H9 (cell line): Measurements from ENCODE around the gene MAP1B. TPM values are rescaled to one million over a fixed set of nuclear protein-coding genes. Genes with fewer than 3 reads are reported as not detected.

Experiments
- DNase-seq: peaks from one replicate; pipeline ENCODE4 v3.0.0-alpha.2; 2017
- H2AFZ ChIP-seq: one replicate; pipeline ENCODE4 v1.6.1; 2013; ENCODE audit warnings: mild to moderate bottlenecking, low read length, control low read depth, moderate library complexity
- H2AK5ac ChIP-seq: 2 replicates; pipeline ENCODE4 v1.6.1; 2013; ENCODE audit warnings: low read length, control low read depth, mixed read lengths; ENCODE audit not compliant: insufficient read length
- H2BK120ac ChIP-seq: one replicate; pipeline ENCODE4 v1.6.1; 2013; ENCODE audit warnings: low read depth, mild to moderate bottlenecking, low read length, control low read depth, inconsistent platforms; ENCODE audit not compliant: poor library complexity, severe bottlenecking
- H2BK12ac ChIP-seq: 2 replicates; pipeline ENCODE4 v1.6.1; 2013; ENCODE audit warnings: low read length, control low read depth, mixed read lengths, low read depth; ENCODE audit not compliant: insufficient read length
- H2BK15ac ChIP-seq: 2 replicates; pipeline ENCODE4 v1.6.1; 2013; ENCODE audit warnings: low read depth, low read length, control low read depth
- H2BK20ac ChIP-seq: one replicate; pipeline ENCODE4 v1.6.1; 2013; ENCODE audit warnings: low read depth, mild to moderate bottlenecking, low read length, control low read depth, inconsistent platforms; ENCODE audit not compliant: poor library complexity, severe bottlenecking
- H2BK5ac ChIP-seq: 2 replicates; pipeline ENCODE4 v1.6.1; 2013; ENCODE audit warnings: low read length, control low read depth, mixed read lengths; ENCODE audit not compliant: insufficient read length
- H3K14ac ChIP-seq: 2 replicates; pipeline ENCODE4 v1.6.1; 2013; ENCODE audit warnings: low read length, control low read depth; ENCODE audit not compliant: insufficient read depth
- H3K18ac ChIP-seq: 2 replicates; pipeline ENCODE4 v1.6.1; 2013; ENCODE audit warnings: low read depth, mild to moderate bottlenecking, mixed read lengths, low read length, control low read depth; ENCODE audit not compliant: insufficient read length
- H3K23ac ChIP-seq: 2 replicates; pipeline ENCODE4 v1.6.1; 2013; ENCODE audit warnings: low read length, control low read depth, mixed read lengths, low read depth; ENCODE audit not compliant: insufficient read length
- H3K23me2 ChIP-seq: 2 replicates; pipeline ENCODE4 v1.6.1; 2013; ENCODE audit warnings: low read depth, mild to moderate bottlenecking, mixed read lengths, low read length, control low read depth; ENCODE audit not compliant: insufficient read length, poor library complexity, severe bottlenecking
- H3K27ac ChIP-seq: 2 replicates; pipeline ENCODE4 v1.5.1; 2013; ENCODE audit warnings: low read length, control low read depth, mixed read lengths, low read depth; ENCODE audit not compliant: insufficient read length
- H3K27me3 ChIP-seq: 2 replicates; pipeline ENCODE4 v1.6.1; 2013; ENCODE audit warnings: low read length, control low read depth, inconsistent platforms; ENCODE audit not compliant: insufficient read depth
- H3K4ac ChIP-seq: 2 replicates; pipeline ENCODE4 v1.6.1; 2013; ENCODE audit warnings: low read depth, mild to moderate bottlenecking, control low read depth, inconsistent platforms, low read length, moderate library complexity
- H3K4me1 ChIP-seq: 2 replicates; pipeline ENCODE4 v1.6.1; 2013; ENCODE audit warnings: low read length, control low read depth, inconsistent platforms; ENCODE audit not compliant: insufficient read depth
- H3K4me2 ChIP-seq: 2 replicates; pipeline ENCODE4 v1.6.1; 2013; ENCODE audit warnings: low read length, control low read depth, mixed read lengths; ENCODE audit not compliant: insufficient read length, insufficient read depth
- H3K56ac ChIP-seq: 2 replicates; pipeline ENCODE4 v1.6.1; 2013; ENCODE audit warnings: low read depth, mild to moderate bottlenecking, mixed read lengths, low read length, control low read depth; ENCODE audit not compliant: insufficient read length
- H3K79me1 ChIP-seq: 2 replicates; pipeline ENCODE4 v1.6.1; 2013; ENCODE audit warnings: low read depth, mild to moderate bottlenecking, moderate library complexity, low read length, control low read depth, inconsistent platforms; ENCODE audit not compliant: insufficient read depth, poor library complexity, severe bottlenecking
- H3K79me2 ChIP-seq: 2 replicates; pipeline ENCODE4 v1.6.1; 2013; ENCODE audit warnings: low read length, control low read depth, inconsistent platforms; ENCODE audit not compliant: insufficient read depth
- H3K9ac ChIP-seq: 2 replicates; pipeline ENCODE4 v1.6.1; 2013; ENCODE audit warnings: low read length, control low read depth, mixed read lengths; ENCODE audit not compliant: insufficient read length; ENCODE audit errors: extremely low read depth
- H3K9me3 ChIP-seq: one replicate; pipeline ENCODE4 v1.6.1; 2013; ENCODE audit warnings: low read depth, low read length, inconsistent platforms; ENCODE audit not compliant: control insufficient read depth
- H3T11ph ChIP-seq: one replicate; pipeline ENCODE4 v1.6.1; 2013; ENCODE audit warnings: mild to moderate bottlenecking, low read length, control low read depth, inconsistent platforms
- H4K20me1 ChIP-seq: one replicate; pipeline ENCODE4 v1.6.1; 2013; ENCODE audit not compliant: control insufficient read depth, insufficient read length, insufficient read depth
- H4K5ac ChIP-seq: 2 replicates; pipeline ENCODE4 v1.6.1; 2013; ENCODE audit warnings: low read depth, mild to moderate bottlenecking, mixed read lengths, low read length, control low read depth; ENCODE audit not compliant: insufficient read length
- H4K8ac ChIP-seq: replicated peaks from 2 replicates; pipeline ENCODE4 v1.6.1; 2013; ENCODE audit warnings: low read length, control low read depth, mixed read lengths, low read depth; ENCODE audit not compliant: insufficient read length
- H4K91ac ChIP-seq: 2 replicates; pipeline ENCODE4 v1.6.1; 2013; ENCODE audit warnings: low read depth, mild to moderate bottlenecking, moderate library complexity, mixed read lengths, low read length, control low read depth; ENCODE audit not compliant: insufficient read length
- H3K27ac Mint-ChIP-seq, 3 experiments: 2 replicates in 2 of 3; 3 replicates in 1 of 3; pipeline ENCODE4 v1.8.0; 2020 to 2021; ENCODE audit warnings: mixed read lengths in 3 of 3, mild to moderate bottlenecking in 1 of 3, moderate library complexity in 1 of 3
- H3K27me3 Mint-ChIP-seq: 2 replicates; pipeline ENCODE4 v1.8.0; 2021; ENCODE audit warnings: low read depth, mild to moderate bottlenecking, moderate library complexity, mixed read lengths
- H3K36me3 Mint-ChIP-seq, 3 experiments: 2 replicates in 2 of 3; 3 replicates in 1 of 3; pipeline ENCODE4 v1.8.0; 2020 to 2021; ENCODE audit warnings: low read depth in 3 of 3, mixed read lengths in 3 of 3; ENCODE audit not compliant: insufficient read depth in 1 of 3
- H3K4me1 Mint-ChIP-seq, 2 experiments: 2 replicates each; pipeline ENCODE4 v1.8.0; 2020; ENCODE audit warnings: mixed read lengths in 2 of 2
- H3K4me3 Mint-ChIP-seq, 2 experiments: 2 replicates in 1 of 2; 3 replicates in 1 of 2; pipeline ENCODE4 v1.8.0; 2020 to 2021; ENCODE audit warnings: mild to moderate bottlenecking in 2 of 2, mixed read lengths in 2 of 2, moderate library complexity in 1 of 2
- H3K9me3 Mint-ChIP-seq, 2 experiments: 2 replicates in 1 of 2; 3 replicates in 1 of 2; pipeline ENCODE4 v1.8.0; 2020; ENCODE audit warnings: mild to moderate bottlenecking in 2 of 2, mixed read lengths in 2 of 2, moderate library complexity in 1 of 2
- WGBS: extraction: QIAGEN DNeasy Blood & Tissue Kit; methylation state at CpG from one replicate; pipeline ENCODE4 v1.1.7; 2013; ENCODE audit warnings: missing lambda C conversion rate, low lambda C conversion rate, mixed read lengths; ENCODE audit not compliant: insufficient read length; ENCODE audit errors: extremely low coverage; 5-methylcytosine and 5-hydroxymethylcytosine counted together
- total RNA-seq: library from RNA; stranded (reverse); gene quantifications from 2 replicates; pipeline ENCODE4 v1.2.1, GENCODE V29; 2021
- TF ChIP-seq, protein P1 (sequence below): fragments of 200-600 bp; sonication (generic); conservative IDR thresholded peaks from 3 replicates; pipeline ENCODE4 v1.8.0; 2021; ENCODE audit warnings: antibody characterized with exemption, mild to moderate bottlenecking

The MAP1B gene
- total RNA-seq, 1 experiment from 2014 or later: 67.5 TPM

DNA sequence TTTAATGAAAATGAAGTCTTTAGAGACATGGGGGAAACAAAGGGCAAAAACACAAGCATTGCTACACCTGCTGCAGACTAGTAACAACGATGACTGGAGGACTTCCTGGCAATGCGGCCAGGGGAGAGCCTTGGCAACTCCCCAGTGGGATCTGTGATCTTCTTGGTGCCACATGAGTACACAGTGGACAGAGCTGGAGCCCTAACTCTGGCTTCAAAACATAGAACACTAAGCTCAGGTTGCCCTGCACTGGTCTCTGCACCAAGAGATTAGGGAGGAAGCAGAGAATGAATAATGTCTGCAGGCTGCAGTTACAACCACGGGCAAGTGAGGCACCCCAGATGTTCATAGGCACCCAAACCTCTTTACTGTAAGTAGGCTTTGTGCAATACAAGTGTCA, 121.7 kb downstream of the MAP1B start:
- H2BK15ac ChIP-seq: no peak overlapping the region
- Mint-ChIP-seq H3K27me3 (no peaks in the 10 kb centered on the region), H3K4me1 (peaks cover 6 to 7% of the 10 kb centered on the region in 2 experiments), H3K4me3 (no peak overlapping the region), H3K9me3 (no peaks in the 10 kb centered on the region), H3K36me3 (peaks cover 19 to 54% (median 50%) of the 10 kb centered on the region in 3 experiments; a peak in 6 of 7 replicates), H3K27ac (peak overlapping the region in 1 of 3 experiments; percentile 29; a peak in 1 of 7 replicates)
- no peak for DNase-seq
- H4K5ac ChIP-seq: no peak overlapping the region
- H2BK120ac ChIP-seq: no peak overlapping the region
- no peaks in the 10 kb centered on the region for H3K9me3 ChIP-seq
- TF ChIP-seq, protein P1, sequence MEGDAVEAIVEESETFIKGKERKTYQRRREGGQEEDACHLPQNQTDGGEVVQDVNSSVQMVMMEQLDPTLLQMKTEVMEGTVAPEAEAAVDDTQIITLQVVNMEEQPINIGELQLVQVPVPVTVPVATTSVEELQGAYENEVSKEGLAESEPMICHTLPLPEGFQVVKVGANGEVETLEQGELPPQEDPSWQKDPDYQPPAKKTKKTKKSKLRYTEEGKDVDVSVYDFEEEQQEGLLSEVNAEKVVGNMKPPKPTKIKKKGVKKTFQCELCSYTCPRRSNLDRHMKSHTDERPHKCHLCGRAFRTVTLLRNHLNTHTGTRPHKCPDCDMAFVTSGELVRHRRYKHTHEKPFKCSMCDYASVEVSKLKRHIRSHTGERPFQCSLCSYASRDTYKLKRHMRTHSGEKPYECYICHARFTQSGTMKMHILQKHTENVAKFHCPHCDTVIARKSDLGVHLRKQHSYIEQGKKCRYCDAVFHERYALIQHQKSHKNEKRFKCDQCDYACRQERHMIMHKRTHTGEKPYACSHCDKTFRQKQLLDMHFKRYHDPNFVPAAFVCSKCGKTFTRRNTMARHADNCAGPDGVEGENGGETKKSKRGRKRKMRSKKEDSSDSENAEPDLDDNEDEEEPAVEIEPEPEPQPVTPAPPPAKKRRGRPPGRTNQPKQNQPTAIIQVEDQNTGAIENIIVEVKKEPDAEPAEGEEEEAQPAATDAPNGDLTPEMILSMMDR: no peak
- no peaks in the 10 kb centered on the region for H4K20me1 ChIP-seq
- H4K8ac ChIP-seq: no peak overlapping the region
- H3K27ac ChIP-seq: no peak overlapping the region
- H3K27me3 ChIP-seq: no peaks in the 10 kb centered on the region
- no peak overlapping the region for H2AFZ ChIP-seq
- H3K4ac ChIP-seq: no peak overlapping the region
- no peak overlapping the region for H3T11ph ChIP-seq
- H3K23ac ChIP-seq: no peak overlapping the region
- no peak overlapping the region for H2BK12ac ChIP-seq
- no peaks in the 10 kb centered on the region for H3K23me2 ChIP-seq
- no peak overlapping the region for H3K18ac ChIP-seq
- H3K79me2 ChIP-seq: no peaks in the 10 kb centered on the region
- no peak overlapping the region for H3K56ac ChIP-seq
- H2AK5ac ChIP-seq: no peak overlapping the region
- no peak overlapping the region for H3K4me2 ChIP-seq
- no CpG with 5 or more reads among the region's 3 CpGs for WGBS
- H4K91ac ChIP-seq: no peak overlapping the region
- H2BK20ac ChIP-seq: no peak overlapping the region
- no peak overlapping the region for H2BK5ac ChIP-seq
- no peaks in the 10 kb centered on the region for H3K79me1 ChIP-seq
- H3K14ac ChIP-seq: no peak overlapping the region
- H3K9ac ChIP-seq: no peak overlapping the region
- H3K4me1 ChIP-seq: no peaks in the 10 kb centered on the region
